HG03565 (cell line): ENCODE data around the gene FANCG.

Source experiments
- ATAC-seq: cut with Tn5 transposase; IDR thresholded peaks from one replicate; pipeline ENCODE4 v1.9.1; 2021; ENCODE audit warnings: mild to moderate bottlenecking, moderate library complexity; ENCODE audit not compliant: unreplicated experiment

Gene FANCG

DNA sequence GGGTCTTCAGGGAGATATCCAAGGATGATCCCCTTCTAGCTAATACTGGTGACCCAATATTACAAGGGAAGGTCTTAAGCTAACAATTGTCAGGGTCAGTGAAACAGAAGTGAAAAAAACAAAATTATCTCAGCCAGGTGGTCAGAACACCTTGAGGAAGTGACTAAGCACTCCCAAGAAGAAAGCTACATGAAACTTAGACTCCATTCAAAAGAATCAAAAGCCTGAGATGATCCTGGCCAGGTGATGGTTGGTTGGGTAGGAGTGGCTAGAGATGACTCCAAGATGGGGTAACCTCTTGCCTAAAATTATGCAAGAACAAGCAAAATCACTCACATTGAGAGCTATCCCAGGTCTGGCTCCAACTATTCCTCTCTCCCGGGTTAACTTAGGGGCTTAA is 12.7 kb downstream of the FANCG start:
- no peak for ATAC-seq

GRCh38 chr9:35060548-35061207 is 19.1 kb downstream of the FANCG start:
- no peak for ATAC-seq

DNA sequence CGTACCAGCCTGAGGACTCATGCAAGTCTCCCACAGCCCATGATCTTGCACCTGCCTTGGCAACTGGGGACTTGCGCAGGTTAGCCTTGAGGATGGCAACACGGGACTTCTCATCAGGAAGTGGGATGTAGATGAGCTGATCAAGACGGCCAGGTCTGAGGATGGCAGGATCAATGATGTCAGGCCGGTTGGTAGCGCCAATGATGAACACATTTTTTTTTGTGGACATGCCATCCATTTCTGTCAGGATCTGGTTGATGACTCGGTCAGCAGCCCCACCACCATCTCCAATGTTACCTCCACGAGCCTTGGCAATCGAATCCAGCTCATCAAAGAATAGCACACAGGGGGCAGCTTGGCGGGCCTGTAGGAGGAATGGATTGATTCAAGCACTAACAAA is 20.3 kb downstream of the FANCG start:
- no peak for ATAC-seq

DNA sequence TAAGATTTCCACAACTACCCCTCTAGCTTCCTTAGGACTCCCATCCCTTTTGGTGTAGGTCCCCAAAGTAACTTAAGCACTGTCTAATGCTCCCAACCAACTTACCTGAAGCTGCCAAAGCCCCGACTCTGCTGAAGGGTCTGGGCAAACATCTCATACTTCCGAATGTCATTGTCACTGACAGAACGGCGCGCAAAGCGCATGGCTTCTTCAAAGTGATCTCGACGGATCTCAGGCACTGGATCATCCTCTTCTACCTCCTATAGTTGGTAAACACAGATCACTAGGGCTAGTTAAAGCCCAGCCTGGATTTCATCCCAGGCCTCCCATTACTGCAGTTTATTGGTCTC is 22.5 kb downstream of the FANCG start:
- ATAC-seq = no peak

DNA sequence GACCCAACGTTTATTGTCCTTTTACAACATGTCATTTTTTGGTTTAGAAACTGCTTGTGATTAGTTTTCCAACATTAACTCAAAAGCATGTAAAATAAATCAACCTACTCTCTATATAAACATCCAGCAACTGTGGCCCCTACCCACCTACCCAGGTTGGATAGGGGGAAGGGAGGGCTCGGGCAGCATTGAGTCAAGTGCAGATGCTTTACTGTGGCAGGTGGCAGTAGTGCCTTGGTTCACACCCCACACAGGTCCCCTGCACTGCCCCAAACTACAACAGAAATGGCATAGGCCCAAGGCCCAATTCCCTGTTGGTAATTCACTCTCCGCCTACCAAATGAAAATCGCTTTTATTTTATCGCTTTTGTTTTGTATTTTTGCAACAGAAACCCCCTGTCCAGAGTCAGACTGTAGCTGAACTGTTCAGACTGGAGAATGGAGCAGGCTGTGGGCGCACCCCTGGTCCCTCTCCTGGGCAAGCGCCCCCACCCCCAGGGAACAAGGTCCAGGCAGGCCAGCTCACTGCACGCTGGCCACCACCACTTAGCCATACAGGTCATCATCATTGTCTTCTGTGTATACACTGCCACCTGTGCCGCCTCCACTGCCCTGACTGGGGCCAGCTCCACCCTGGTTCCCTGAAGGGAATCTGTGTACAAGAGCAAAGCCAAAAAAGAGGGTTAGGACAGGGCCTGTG is 23.0 kb downstream of the FANCG start:
- no peak for ATAC-seq

GRCh38 chr9:35054871-35055644 is 24.7 kb downstream of the FANCG start:
- ATAC-seq = no peak

DNA sequence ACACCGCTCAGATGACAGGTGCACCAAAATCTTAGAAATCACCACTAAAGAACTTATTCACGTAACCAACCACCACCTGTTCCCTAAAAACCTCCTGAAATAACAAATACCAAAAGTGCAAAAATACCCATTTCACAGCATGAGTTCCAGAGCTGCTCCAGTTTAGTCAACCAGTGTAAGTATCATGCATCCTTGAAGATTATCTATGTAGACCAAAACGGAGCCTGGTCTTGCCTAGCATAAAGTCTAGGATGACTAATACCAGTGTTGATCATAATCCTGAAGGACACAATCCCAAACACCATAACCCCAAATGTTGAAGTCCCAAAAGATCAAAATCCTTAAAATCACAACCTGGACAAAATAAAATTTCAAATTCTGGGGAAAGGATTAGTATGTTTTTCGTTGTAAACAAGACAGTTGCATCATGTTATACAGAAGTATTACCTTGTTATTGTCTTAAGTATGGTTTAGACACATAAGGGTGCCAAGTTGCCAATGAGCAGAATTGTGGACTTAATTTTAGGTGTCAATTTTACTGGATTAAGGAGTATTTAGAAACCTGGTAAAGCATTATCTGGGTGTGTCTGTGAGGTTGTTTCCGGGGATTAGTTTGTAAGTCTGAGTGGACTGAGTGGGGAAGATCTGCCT is 25.4 kb downstream of the FANCG start:
- no peak for ATAC-seq

DNA sequence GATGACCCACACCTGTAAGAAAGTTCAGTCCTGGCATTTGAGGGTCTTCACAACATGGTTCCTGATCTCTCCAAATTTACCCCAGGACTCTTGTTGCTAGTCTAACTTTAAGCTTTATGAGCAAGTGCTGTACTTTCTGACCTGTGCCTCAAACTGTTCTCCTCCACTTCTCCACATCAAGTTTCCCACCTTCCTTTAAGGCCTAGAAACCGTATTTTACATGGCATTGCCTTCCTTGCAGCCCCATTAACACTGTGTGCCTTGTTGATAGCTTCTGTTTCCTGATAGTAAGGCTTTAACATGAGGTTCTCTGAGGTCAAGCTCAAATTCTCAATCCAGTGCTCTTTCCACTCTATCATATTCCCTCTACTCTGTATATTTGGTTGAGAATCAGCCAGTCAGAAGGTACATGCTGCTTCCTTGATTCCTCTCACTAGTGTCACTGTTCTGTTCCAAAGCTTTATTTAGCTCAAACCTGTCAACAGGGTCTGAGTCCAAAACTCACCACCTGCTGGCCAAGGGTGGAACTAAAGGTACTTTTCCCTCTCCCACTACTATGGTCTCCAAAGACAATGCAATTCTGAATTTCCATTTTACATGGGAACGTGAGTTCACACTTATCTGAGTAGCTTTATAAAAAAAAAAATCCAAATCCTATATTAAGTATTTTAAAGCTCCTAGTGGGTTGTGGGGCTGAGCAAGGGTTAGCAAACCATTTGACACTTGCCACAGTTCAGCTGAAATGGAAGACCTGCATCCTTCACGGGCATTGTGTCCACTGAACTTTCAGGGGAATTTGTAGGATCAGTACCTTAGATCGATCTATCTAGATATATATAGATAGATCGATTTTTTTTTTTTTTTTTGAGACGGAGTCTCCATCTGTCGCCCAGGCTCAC is 28.4 kb downstream of the FANCG start:
- ATAC-seq = no peak

GRCh38 chr9:35048511-35048910 is 31.2 kb downstream of the FANCG start:
- no peak for ATAC-seq

GRCh38 chr9:35044071-35044470 is 35.7 kb downstream of the FANCG start:
- ATAC-seq = no peak

- ATAC-seq = no peak
Observed at GRCh38 chr9:35042891-35043545, 36.7 kb downstream of the FANCG start.

DNA sequence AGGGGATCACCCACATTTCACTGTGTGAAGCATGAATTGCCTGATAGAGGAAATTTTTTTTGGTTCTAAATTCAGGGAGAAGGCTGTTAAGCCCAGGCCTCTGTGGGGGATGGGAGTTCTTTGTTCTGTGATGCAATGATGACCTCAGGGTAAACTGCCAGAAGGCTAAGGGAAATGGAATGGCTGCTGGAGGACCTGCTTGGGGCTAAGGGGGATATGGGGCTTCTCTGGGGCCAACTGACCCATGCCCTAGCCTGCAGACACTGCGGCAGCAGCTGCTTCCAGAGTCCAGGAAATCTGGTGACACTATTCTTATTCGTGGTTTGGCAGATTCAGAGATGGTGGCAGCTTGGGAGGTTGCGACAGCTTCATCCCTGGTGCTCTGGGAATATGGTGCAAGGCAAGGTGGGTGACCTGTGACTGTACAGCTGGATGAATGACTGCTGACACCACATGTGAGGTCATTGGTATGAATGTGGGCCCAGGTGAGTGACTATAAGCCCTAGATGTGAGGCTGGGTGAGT is 37.6 kb downstream of the FANCG start:
- no peak for ATAC-seq

DNA sequence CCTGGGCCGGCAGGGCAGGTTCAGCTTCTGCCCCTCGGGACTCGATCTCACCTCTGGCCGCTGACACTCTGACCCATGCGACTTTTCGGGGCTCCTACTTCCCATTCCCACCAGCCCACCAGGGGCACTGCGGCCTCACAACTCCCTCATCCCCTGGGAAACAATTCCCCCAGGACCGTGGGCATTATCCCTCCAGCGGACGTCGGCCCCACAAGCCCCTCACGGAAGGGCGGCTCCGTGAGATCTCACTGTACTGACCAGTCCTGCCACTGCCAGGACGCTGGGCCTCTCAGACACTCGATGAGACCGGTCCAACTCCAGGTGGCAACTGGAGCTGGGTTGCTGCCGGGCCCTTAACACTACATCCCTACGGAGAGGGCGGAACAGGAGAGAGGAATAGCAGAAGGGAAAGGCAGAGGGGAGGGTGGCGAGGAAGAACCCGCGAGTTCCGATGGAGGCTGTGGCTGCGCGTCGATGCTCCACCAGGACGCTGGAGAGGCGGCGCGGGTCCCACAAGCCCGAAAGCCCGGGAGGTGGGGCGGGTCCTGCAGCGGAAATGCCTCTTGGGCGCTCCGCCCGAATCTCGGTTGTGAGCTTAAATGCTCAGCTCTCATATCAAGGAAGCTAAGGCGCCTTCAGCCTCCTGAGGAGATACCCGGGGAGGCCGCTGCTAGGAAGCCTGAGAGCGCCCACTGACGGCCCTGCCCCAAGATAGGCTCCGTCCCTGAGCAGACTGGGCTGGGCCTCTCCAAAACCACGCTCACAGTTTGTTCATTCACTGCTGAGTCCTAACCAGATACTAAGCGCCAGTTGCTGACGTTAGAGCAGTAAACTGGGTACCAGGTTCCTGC is 43.7 kb downstream of the FANCG start:
- ATAC-seq = no peak

- ATAC-seq = no peak
Observed at GRCh38 chr9:35033101-35033500, 46.6 kb downstream of the FANCG start.

DNA sequence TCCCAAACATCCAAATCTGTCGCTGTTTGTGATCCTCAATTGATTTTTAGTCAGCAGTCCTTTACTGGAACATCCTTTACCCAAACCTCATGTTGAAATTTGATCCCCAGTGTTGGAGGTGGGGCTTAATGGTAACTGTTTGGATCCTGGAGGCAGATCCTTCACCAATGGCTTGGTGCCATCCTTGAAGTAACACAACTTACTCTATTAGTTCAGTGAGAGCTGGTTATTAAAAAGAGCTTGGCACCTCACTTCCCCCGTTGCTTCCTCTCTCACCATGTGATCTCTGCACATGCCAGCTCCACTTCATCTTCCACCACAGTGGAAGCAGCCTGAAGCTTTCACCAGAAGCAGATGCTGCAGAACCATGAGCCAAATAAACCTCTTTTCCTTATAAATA is 49.9 kb downstream of the FANCG start:
- ATAC-seq = no peak

GRCh38 chr9:35029241-35029640 is 50.5 kb downstream of the FANCG start:
- ATAC-seq = no peak

DNA sequence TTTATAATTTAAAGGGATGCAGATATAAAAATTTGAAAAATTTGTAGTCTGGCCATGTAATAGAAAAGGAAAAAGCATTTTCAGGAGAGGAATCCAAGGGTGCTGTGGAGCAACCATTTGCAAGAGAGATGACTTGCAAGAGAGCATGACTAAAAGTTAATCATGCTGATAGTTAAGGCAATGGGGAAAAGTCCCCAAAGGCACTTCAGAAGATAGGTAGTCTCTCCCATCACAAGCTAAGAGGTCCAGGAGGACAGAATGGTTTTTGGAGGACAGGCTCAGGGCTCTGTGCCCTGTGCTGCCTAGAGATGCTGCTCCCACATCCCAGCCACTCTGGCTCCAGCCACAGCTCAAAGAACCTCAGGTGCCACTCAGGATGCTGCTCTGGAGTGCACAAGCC is 51.4 kb downstream of the FANCG start:
- ATAC-seq = no peak

DNA sequence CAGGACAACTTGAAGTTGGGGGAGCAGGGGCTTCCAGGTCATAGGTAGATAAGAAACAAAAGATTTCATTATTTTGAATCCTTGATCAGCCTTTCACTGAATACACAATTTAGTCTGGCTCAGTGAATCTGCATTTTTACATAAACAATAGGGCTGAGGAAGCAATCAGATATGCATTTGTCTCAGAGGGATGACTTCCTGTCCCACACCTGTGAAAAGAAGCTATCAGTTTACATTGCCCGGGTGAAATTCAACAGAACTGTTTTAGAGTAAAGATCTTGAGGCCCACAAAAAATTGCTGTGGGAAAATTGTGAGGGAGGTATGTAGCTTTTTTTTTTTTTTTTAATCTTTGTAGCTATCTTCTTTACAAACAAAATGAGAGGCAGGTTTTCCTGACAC is 51.9 kb downstream of the FANCG start:
- ATAC-seq = no peak

GRCh38 chr9:35027374-35027773 is 52.4 kb downstream of the FANCG start:
- no peak for ATAC-seq
